Measurements from ENCODE around the gene NIPSNAP2.

GRCh38 chr7:55996856-55997500 is 32.6 kb downstream of the NIPSNAP2 start:
- TF ChIP-seq CTCF (IDR thresholded peaks at IDR 0.05 in 4 of 5, conservative IDR thresholded peaks at IDR 0.05 in 1 of 5) (no peak), POLR2A (IDR thresholded peaks at IDR 0.05) (no peak)
